Effector memory CD8-positive, alpha-beta T cell (primary cell): ENCODE results near the gene ANKK1.

Experiments
- ATAC-seq: fragments of 150-1000 bp; cut with Tn5 transposase; replicated peaks from 2 replicates; pipeline ENCODE4 v1.10.0; 2021; ENCODE audit warnings: mild to moderate bottlenecking, moderate library complexity
- DNase-seq, 3 experiments: peaks; one replicate each; pipeline ENCODE4 v3.0.0; 2021
- H3K27ac Mint-ChIP-seq, 2 donors: one replicate each; pipeline ENCODE4 v1.8.0; 2022; ENCODE audit warnings: mild to moderate bottlenecking in 2 of 2, mixed read lengths in 2 of 2, moderate library complexity in 2 of 2
- H3K27me3 Mint-ChIP-seq, 2 donors: one replicate each; pipeline ENCODE4 v1.8.0; 2022; ENCODE audit warnings: mixed read lengths in 2 of 2
- H3K36me3 Mint-ChIP-seq: one replicate; pipeline ENCODE4 v1.8.0; 2022; ENCODE audit warnings: mild to moderate bottlenecking, moderate library complexity, mixed read lengths; ENCODE audit not compliant: insufficient read depth
- H3K4me1 Mint-ChIP-seq, 2 donors: one replicate each; pipeline ENCODE4 v1.8.0; 2022; ENCODE audit warnings: low read depth in 2 of 2, mixed read lengths in 2 of 2
- H3K4me3 Mint-ChIP-seq, 2 donors: one replicate each; pipeline ENCODE4 v1.8.0; 2022; ENCODE audit warnings: mild to moderate bottlenecking in 2 of 2, mixed read lengths in 2 of 2, moderate library complexity in 2 of 2
- H3K9me3 Mint-ChIP-seq, 2 donors: one replicate each; pipeline ENCODE4 v1.8.0; 2022; ENCODE audit warnings: mixed read lengths in 2 of 2

The ANKK1 gene

DNA sequence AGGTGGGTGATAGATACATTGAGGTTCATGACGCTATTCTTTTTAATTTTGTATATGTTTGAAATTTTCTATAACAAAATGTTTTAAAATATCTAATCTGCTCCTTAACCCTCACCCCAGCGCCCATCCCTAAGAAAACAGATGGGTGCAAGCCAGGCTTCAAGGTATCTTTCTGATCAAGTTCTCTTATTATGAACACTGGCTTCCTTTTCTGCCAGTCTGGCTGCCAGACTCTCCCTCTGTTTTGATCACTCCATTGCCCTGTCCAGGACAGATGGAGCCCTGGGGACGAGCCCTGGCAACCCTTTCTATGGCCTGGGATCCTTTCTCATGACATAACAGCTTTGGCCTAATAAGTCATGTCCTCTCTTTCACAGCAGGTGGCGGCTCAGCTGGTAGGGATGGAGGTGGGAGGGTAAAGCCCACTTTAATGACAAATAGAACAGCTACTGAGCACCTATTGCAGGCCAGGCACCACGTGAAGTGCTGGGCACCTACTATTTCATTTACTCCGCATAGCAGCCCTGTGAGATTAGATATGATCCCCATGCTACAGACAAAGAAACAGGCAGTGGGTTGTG, 49.2 kb downstream of the ANKK1 start:
- no peak overlapping the region for H3K4me3 Mint-ChIP-seq
- no peaks in the 10 kb centered on the region for H3K4me1 Mint-ChIP-seq
- peaks cover 16 to 21% of the 10 kb centered on the region in 2 donors for H3K27me3 Mint-ChIP-seq
- DNase-seq: no peak
- H3K27ac Mint-ChIP-seq: no peak overlapping the region
- no peaks in the 10 kb centered on the region for H3K9me3 Mint-ChIP-seq
- ATAC-seq: no peak
- H3K36me3 Mint-ChIP-seq: no peaks in the 10 kb centered on the region

DNA sequence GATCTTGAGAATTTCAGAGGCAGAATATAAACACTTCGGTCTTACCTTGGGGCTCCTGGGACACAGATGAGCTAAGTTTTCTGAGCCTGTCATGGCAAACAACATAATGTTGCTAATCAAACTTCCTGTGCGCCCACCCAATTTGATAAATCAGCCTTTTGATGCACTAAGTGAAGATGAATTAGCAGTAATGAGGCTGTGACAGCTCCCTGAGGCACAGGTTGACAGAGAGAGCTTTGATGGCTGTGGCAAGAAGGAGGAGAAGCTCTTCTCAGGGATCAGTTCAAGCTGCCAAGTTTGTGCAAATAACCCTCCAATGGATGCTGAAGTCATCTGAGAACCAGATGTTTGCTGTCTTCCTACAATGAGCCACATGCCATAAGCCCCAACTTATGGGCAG, 53.2 kb downstream of the ANKK1 start:
- Mint-ChIP-seq H3K27ac (no peak overlapping the region), H3K27me3 (peaks cover under 1 to 23% of the 10 kb centered on the region in 2 donors), H3K4me3 (no peak overlapping the region), H3K36me3 (no peaks in the 10 kb centered on the region), H3K9me3 (no peaks in the 10 kb centered on the region), H3K4me1 (no peaks in the 10 kb centered on the region)
- DNase-seq (no peak), ATAC-seq (no peak)

DNA sequence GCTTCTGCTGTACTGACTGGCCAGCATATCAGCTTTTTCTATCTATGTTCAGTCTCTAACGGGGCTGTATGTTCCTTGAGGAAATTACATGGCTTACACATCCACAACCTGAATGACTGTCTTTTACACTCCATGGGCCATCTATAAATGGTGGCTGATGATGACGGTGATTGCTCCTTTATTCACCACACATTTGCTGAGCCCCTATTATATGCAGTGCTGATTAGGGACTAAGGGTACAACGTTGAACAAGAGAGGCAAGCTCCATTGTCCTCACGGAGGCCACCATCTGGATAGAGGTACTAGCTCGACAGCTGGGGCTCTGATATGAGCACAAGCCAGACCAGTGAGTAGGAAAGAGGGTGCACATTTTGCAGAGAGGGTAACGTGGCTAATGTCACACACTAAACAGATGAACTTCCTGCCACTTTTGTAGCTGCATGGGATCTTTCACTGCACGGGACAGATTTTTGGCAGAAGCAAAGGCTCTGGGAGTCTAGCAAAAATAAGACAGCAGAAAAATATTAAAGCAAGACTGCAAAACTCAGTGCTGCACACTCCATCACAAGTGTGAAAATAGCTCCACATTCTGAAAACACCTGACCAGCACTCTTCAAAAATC, 57.0 kb downstream of the ANKK1 start:
- no peaks in the 10 kb centered on the region for H3K36me3 Mint-ChIP-seq
- H3K27me3 Mint-ChIP-seq: peaks cover 7 to 34% of the 10 kb centered on the region in 2 donors
- ATAC-seq (no peak), DNase-seq (no peak)
- H3K27ac Mint-ChIP-seq: no peak overlapping the region
- no peaks in the 10 kb centered on the region for H3K9me3 Mint-ChIP-seq
- peaks cover 1 to 3% of the 10 kb centered on the region in 2 donors for H3K4me1 Mint-ChIP-seq
- no peak overlapping the region for H3K4me3 Mint-ChIP-seq

DNA sequence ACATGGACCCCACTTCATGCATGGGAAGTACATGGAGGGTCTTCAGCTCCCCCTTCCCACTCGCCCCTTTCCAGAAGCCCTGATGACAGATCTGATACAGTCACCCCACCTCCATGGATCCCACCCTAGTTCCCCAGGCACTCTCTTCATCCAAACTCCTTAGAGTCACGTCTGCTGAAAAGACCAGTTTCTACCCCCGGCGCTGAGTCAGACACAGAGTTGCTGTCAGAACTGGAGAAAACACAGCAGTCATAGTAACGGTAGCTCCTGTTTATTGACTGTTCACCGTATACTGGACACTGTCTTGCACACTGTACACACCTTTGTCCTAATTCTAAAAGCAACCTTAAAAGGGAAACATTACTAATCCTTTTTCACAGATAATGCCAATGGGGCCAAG, 58.5 kb downstream of the ANKK1 start:
- DNase-seq: no peak
- H3K27me3 Mint-ChIP-seq: peaks cover 7 to 34% of the 10 kb centered on the region in 2 donors
- ATAC-seq: no peak

DNA sequence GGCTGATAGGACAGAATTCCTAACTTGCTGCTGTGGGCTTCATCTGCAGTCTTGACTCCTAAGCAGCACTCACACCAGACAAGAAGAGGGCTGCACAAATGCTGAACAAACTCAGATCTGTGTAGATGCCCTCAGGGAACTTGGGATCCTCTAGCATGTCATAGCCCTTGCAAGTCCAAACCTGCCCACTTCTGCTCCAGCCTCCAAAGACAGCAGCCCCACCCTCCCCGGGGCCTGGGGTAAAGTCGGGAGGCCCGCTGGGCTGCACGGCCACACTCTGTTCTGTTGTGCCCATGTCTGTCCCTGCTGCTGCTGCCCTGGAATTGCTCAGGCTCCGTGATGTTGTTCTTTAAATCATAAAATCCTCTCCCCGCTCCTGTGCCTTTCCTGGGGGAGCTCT, 59.4 kb downstream of the ANKK1 start:
- no peaks in the 10 kb centered on the region for H3K36me3 Mint-ChIP-seq
- no peaks in the 10 kb centered on the region for H3K9me3 Mint-ChIP-seq
- ATAC-seq (no peak), DNase-seq (no peak)
- no peak overlapping the region for H3K4me3 Mint-ChIP-seq
- peaks cover 7 to 34% of the 10 kb centered on the region in 2 donors for H3K27me3 Mint-ChIP-seq
- H3K27ac Mint-ChIP-seq: no peak overlapping the region
- peaks cover 1 to 3% of the 10 kb centered on the region in 2 donors for H3K4me1 Mint-ChIP-seq

More for the DNA sequence above, 58.5 kb downstream of the ANKK1 start:
- Mint-ChIP-seq H3K4me1 (peaks cover 1 to 3% of the 10 kb centered on the region in 2 donors), H3K36me3 (no peaks in the 10 kb centered on the region), H3K27ac (no peak overlapping the region), H3K4me3 (no peak overlapping the region), H3K9me3 (no peaks in the 10 kb centered on the region)

DNA sequence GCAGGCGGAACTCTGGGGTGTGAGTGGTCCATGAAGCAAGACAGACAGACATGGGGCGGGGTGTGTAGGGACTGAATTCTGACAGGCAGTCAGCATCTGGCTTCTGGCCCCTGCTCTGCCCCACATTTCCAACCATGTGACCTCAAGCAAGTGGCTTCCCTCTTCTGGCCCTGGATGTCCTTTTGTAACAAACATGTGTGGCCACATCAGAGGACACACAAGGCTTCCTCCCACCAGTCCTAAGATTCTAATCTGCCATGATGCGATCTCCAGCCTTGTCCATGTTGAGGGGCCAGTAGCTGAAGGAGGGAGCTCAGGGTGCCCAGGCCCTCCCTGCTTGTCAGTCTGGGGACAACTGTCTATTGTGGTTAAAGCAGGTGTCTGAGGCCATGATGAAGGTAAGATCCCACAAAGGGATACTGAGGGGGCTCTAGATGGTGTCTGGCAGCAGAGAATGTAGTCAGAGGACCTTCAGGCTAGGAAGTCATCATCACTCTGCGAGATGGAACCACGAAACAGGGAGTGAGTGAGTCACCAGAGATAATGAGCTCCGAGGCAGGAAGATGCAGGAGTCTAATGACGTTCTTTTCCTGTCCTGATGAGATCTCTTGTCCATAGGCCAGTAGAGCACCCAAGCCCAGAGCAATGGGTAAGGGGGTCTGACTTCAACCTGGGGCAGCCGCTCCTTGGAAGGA, 60.2 kb downstream of the ANKK1 start:
- H3K4me1 Mint-ChIP-seq: peaks cover 1 to 3% of the 10 kb centered on the region in 2 donors
- ATAC-seq (no peak), DNase-seq (no peak)
- H3K4me3 Mint-ChIP-seq: no peak overlapping the region
- no peaks in the 10 kb centered on the region for H3K36me3 Mint-ChIP-seq
- peaks cover 7 to 27% of the 10 kb centered on the region in 2 donors for H3K27me3 Mint-ChIP-seq
- no peak overlapping the region for H3K27ac Mint-ChIP-seq
- H3K9me3 Mint-ChIP-seq: no peaks in the 10 kb centered on the region

DNA sequence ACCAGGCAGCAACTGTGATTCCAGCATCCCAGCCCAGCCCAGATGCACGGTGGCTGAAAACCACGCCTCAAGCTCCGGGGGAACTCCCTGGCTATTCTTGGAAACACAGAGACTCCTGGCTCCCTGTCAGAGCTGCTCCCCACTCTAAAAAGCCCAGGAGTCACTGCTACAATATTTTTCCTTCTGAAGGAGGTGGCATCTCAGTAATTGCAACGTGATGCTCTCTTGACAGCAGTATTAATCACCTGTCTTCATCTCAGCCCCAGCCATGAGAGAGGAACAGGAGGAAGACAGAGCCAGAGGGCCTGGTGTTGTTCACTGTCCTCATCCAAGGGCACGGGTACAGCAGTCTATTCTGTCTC, 60.7 kb downstream of the ANKK1 start:
- Mint-ChIP-seq H3K9me3 (no peaks in the 10 kb centered on the region), H3K36me3 (no peaks in the 10 kb centered on the region), H3K27me3 (peaks cover 7 to 31% of the 10 kb centered on the region in 2 donors), H3K27ac (no peak overlapping the region), H3K4me1 (peaks cover 1 to 3% of the 10 kb centered on the region in 2 donors), H3K4me3 (no peak overlapping the region)
- DNase-seq (no peak), ATAC-seq (no peak)

DNA sequence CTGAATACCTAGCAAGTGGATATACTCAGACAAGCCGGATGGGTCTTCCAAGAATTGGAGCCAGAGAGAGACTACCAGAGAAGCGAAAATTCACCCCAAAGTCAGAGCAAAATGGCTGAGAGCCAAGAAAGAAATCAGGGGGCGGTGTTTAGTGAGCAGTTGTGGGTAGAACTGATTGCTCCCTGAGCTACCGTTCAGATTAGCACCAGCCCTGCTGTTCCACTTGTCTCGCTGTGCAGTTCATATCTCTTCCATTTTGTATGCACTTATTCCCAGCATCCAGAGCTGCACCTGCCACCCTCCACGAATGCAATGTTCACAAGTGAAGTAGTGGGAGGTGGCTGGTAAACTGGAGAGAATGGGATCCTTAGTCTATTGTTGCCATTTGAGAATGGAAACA, 62.2 kb downstream of the ANKK1 start:
- peaks cover 1 to 3% of the 10 kb centered on the region in 2 donors for H3K4me1 Mint-ChIP-seq
- DNase-seq (no peak), ATAC-seq (no peak)
- H3K27ac Mint-ChIP-seq: no peak overlapping the region
- H3K27me3 Mint-ChIP-seq: peaks cover 11 to 34% of the 10 kb centered on the region in 2 donors
- H3K36me3 Mint-ChIP-seq: no peaks in the 10 kb centered on the region
- no peaks in the 10 kb centered on the region for H3K9me3 Mint-ChIP-seq
- H3K4me3 Mint-ChIP-seq: no peak overlapping the region
